Thyroid gland (tissue), 4 donors: Measurements from ENCODE around the gene ATP1B1. TPM values are rescaled to one million over a fixed set of nuclear protein-coding genes. Genes with fewer than 3 reads are reported as not detected.

Experiments used
- DNase-seq, 2 donors: peaks; one replicate each; pipeline ENCODE4 v3.0.0-alpha.2; 2019
- H3K27ac ChIP-seq, 3 donors: fragments of 200-600 bp; sonication (generic); 1 replicate in 2 of 3; 2 replicates in 1 of 3; pipeline ENCODE4 v1.5.1; 2016 to 2019; ENCODE audit warnings: mild to moderate bottlenecking in 1 of 3, moderate library complexity in 1 of 3
- H3K27me3 ChIP-seq: fragments of 200-600 bp; sonication (generic); one replicate; pipeline ENCODE4 v1.5.1; 2019
- H3K36me3 ChIP-seq, 2 donors: fragments of 200-600 bp; sonication (generic); one replicate each; pipeline ENCODE4 v1.5.1; 2016 to 2019
- H3K4me1 ChIP-seq, 2 donors: fragments of 200-600 bp; sonication (generic); one replicate each; pipeline ENCODE4 v1.5.1; 2017 to 2019
- H3K4me3 ChIP-seq, 3 donors: fragments of 200-600 bp; sonication (generic); replicated peaks in 1 of 3; 1 replicate in 2 of 3; 2 replicates in 1 of 3; pipeline ENCODE4 v1.5.1; 2016; ENCODE audit warnings: mild to moderate bottlenecking in 1 of 3
- H3K9me3 ChIP-seq: fragments of 200-600 bp; sonication (generic); one replicate; pipeline ENCODE4 v1.5.1; 2017
- CTCF ChIP-seq, 6 experiments: fragments of 200-600 bp in 3 of 6; fragments of 450-650 bp in 3 of 6; sonication (generic) in 3 of 6; IDR thresholded peaks; one replicate each; pipeline ENCODE4 v1.5.1; 2016 to 2019; ENCODE audit warnings: antibody characterized with exemption in 6 of 6, mild to moderate bottlenecking in 2 of 6, inconsistent platforms in 1 of 6, moderate library complexity in 1 of 6
- POLR2A ChIP-seq, 2 donors: fragments of 450-650 bp; IDR thresholded peaks; one replicate each; pipeline ENCODE4 v1.6.1; 2017; ENCODE audit warnings: antibody characterized with exemption in 2 of 2, mild to moderate bottlenecking in 2 of 2, moderate library complexity in 1 of 2
- WGBS, 2 donors: methylation state at CpG; one replicate each; pipeline ENCODE4 v1.1.5; 2017; 5-methylcytosine and 5-hydroxymethylcytosine counted together
- intact Hi-C: fragments of 100-400 bp; cut with DNase I; formaldehyde crosslinking; loops from one replicate; pipeline ENCODE4 v1.15.1; 2023
- total RNA-seq, 4 donors: library from RNA; depleted of rRNA; stranded (reverse); fragments of >200 nt; gene quantifications; one replicate each; pipeline ENCODE4 v1.2.3, GENCODE V29; 2016

Gene ATP1B1
- total RNA-seq, 4 donors from 2014 or later, result 310 to 509 (median 429) TPM

- WGBS, 2 donors, result 95% methylated on average over 4 of the region's 4 CpGs
- intact Hi-C loops, result no loop called here
- Histone ChIP-seq H3K4me3 (no peak overlapping the region), H3K27ac (no peak overlapping the region), H3K9me3 (no peaks in the 10 kb centered on the region), H3K27me3 (no peaks in the 10 kb centered on the region), H3K36me3 (no peaks in the 10 kb centered on the region), H3K4me1 (no peaks in the 10 kb centered on the region)
- no peak for DNase-seq
- TF ChIP-seq CTCF (IDR thresholded peaks at IDR 0.05) (no peak), POLR2A (IDR thresholded peaks at IDR 0.05) (no peak)
Measured at GRCh38 chr1:169087876-169088275, 18.6 kb upstream of the ATP1B1 start.

- intact Hi-C loops, result no loop called here
- no peak for DNase-seq
- Histone ChIP-seq H3K27me3 (no peaks in the 10 kb centered on the region), H3K9me3 (no peaks in the 10 kb centered on the region), H3K4me1 (no peaks in the 10 kb centered on the region), H3K4me3 (no peak overlapping the region), H3K36me3 (no peaks in the 10 kb centered on the region), H3K27ac (no peak overlapping the region)
- WGBS, 2 donors, result 65 to 77% methylated on average over 2 of the region's 2 CpGs
- TF ChIP-seq POLR2A (IDR thresholded peaks at IDR 0.05), result no peak
- no peak for TF ChIP-seq CTCF (IDR thresholded peaks at IDR 0.05)
Measured at GRCh38 chr1:169089776-169090175, 16.7 kb upstream of the ATP1B1 start.

GRCh38 chr1:169090308-169090899, 16.1 kb upstream of the ATP1B1 start:
- no peaks in the 10 kb centered on the region for H3K4me1 ChIP-seq
- H3K36me3 ChIP-seq, result no peaks in the 10 kb centered on the region
- H3K9me3 ChIP-seq, result no peaks in the 10 kb centered on the region
- 81 to 83% methylated on average over 4 of the region's 4 CpGs for WGBS, 2 donors
- no peak for TF ChIP-seq CTCF (IDR thresholded peaks at IDR 0.05)
- no peak for TF ChIP-seq POLR2A (IDR thresholded peaks at IDR 0.05)
- H3K27me3 ChIP-seq, result no peaks in the 10 kb centered on the region
- H3K4me3 ChIP-seq, result no peak overlapping the region
- intact Hi-C loops, result no loop called here
- H3K27ac ChIP-seq, result no peak overlapping the region
- DNase-seq, result no peak

GRCh38 chr1:169090900-169091311, 15.6 kb upstream of the ATP1B1 start:
- no peak overlapping the region for H3K27ac ChIP-seq
- 70 to 71% methylated on average over 4 of the region's 4 CpGs for WGBS, 2 donors
- H3K9me3 ChIP-seq, result no peaks in the 10 kb centered on the region
- intact Hi-C loops, result no loop called here
- no peaks in the 10 kb centered on the region for H3K27me3 ChIP-seq
- no peak for DNase-seq
- TF ChIP-seq POLR2A (IDR thresholded peaks at IDR 0.05), result no peak
- no peak for TF ChIP-seq CTCF (IDR thresholded peaks at IDR 0.05)
- H3K4me1 ChIP-seq, result no peaks in the 10 kb centered on the region
- no peak overlapping the region for H3K4me3 ChIP-seq
- H3K36me3 ChIP-seq, result no peaks in the 10 kb centered on the region

- H3K9me3 ChIP-seq, result no peaks in the 10 kb centered on the region
- WGBS, 2 donors, result 87% methylated on average over 4 of the region's 4 CpGs
- no peak for TF ChIP-seq CTCF (IDR thresholded peaks at IDR 0.05)
- no peak overlapping the region for H3K27ac ChIP-seq
- DNase-seq, result no peak
- H3K4me1 ChIP-seq, result no peaks in the 10 kb centered on the region
- no peaks in the 10 kb centered on the region for H3K27me3 ChIP-seq
- H3K36me3 ChIP-seq, result no peaks in the 10 kb centered on the region
- intact Hi-C loops, result no loop called here
- no peak overlapping the region for H3K4me3 ChIP-seq
Measured at GRCh38 chr1:169091480-169091941, 15.0 kb upstream of the ATP1B1 start.
